GM08714 (cell line): ENCODE data around the gene TCTN2.

Experiments
- H3K4me3 ChIP-seq: fragments of 200-500 bp; sonication (Bioruptor generic); 2 replicates; pipeline ENCODE4 v1.5.1; 2014; ENCODE audit warnings: mild to moderate bottlenecking, low read length, inconsistent platforms
- ZNF274 ChIP-seq: IDR thresholded peaks from 2 replicates; pipeline ENCODE4 v1.6.1; 2012; ENCODE audit warnings: mild to moderate bottlenecking, low read depth, low read length

The TCTN2 gene

DNA sequence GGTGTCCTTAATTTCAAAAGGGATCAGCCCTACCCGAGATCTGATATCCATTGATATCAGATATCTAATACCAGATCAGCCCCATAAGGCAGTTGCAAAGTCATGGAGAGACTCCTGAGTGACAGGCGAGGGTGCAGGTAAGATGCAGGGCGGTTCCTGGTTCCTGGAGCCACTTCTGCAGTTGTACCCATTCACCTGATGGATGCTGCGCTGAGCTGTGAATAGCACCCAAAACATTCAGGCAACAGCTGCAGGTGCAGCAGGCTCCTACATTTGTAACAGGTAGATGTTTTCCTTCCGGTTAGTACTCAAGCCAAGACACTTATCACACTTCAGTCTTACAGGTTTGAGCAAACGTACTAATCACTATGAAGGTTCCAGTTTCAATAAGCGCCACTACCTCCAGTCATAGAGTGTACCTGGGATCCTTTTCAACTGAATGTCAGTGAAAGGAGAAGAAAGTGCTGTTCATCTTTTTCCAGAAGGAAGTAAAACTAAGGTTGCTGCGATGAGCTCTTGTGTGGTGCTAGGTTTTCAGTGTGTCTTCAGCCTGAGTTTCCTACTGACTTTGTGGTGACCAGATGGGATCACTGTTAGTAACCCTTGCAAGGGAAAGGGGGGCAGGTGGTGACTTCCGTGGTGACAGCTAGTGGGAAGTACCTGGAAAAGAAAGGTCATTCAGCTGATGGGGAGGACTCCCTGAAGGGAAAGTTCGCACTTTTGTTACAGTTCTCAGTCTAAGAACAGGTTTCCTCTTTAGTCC, 43.1 kb downstream of the TCTN2 start:
- peak overlapping the region; percentile 92 for H3K4me3 ChIP-seq
- TF ChIP-seq ZNF274, result no peak

DNA sequence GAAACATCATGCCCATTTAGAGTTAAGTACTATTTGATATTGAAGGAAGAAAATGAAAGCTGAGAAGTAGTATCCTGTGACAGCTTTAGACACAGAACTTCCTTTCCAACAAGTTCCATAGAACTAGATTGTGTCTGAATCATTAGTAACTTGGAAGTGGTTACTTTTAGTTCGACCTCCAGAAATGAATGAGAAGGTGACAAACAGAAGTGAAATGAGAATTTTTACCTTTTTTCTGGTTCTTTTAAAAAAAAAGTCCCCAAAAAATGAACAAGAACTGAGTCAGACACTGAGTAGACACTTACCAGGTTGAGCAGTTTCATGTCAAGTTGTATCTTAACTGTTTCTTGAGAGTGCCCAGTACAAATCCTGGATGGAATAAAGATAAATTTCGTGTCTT, 44.3 kb downstream of the TCTN2 start:
- H3K4me3 ChIP-seq, result no peak overlapping the region
- no peak for TF ChIP-seq ZNF274

DNA sequence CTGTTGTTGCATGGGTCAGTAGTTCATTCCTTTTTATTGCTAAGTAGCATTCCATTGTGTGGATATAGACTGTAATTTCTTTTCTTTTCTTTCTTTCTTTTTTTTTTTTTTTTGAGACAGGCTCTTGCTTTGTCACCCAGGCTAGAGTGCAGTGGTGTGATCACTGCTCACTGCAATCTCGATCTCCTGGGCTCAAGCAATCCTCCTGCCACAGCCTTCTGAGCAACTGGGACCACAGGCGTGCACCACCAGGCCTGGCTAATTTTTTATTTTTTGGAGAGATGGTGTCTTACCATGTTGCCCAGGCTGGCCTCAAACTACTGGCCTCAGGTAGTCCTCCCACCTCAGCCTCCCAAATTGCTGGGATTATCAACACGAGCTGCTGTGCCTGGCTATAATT, 46.4 kb downstream of the TCTN2 start:
- no peak overlapping the region for H3K4me3 ChIP-seq
- no peak for TF ChIP-seq ZNF274

DNA sequence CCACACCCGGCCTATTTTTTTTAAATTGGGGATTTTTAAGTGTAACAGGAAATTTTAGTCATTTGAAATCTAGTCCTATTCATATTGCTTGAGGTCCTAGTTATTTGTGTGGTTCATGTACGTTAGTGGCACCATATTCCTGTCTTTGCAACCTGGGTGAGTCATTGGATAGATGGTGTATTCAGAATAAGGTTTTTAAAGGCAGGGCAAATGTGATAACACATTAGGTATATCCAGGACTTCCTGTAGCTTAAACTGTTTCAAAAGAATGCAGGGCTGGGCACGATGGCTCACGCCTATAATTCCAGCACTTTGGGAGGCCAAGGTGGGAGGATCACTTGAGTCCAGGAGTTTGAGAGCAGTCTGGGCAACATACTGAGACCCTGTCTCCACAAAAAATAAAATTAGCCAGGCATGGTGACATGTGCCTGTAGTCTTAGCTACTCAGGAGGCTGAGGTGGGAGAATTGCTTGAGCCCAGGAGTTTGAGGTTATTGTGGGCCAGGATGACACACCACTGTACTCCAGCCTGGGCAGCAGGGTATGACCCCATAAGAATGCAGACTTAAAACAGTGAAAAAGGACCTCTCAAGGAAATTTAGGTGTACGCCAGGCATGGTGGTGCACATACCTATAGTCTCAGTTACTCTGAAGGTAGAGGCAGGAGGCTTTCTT, 49.4 kb downstream of the TCTN2 start:
- H3K4me3 ChIP-seq, result no peak overlapping the region
- TF ChIP-seq ZNF274, result no peak

DNA sequence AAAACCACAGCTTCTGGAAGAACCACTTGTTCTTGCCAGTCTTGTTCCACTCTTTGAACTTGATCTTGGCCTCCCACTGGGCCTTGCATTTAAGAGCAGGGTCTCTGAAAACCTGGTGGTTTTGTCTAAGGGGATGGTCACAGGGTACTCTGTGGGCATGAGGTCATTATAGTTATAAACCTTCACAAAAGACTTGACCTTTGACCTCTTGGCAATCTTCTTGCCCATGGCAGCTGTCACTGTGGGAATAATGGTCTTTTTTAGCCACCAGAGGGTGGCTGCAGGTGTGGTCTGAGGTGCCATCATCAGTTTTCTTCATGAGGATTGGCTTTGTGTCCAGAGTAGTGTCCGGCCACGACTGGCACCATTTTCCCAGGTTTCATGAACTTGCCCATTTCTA, 50.3 kb downstream of the TCTN2 start:
- TF ChIP-seq ZNF274, result no peak
- H3K4me3 ChIP-seq, result no peak overlapping the region

DNA sequence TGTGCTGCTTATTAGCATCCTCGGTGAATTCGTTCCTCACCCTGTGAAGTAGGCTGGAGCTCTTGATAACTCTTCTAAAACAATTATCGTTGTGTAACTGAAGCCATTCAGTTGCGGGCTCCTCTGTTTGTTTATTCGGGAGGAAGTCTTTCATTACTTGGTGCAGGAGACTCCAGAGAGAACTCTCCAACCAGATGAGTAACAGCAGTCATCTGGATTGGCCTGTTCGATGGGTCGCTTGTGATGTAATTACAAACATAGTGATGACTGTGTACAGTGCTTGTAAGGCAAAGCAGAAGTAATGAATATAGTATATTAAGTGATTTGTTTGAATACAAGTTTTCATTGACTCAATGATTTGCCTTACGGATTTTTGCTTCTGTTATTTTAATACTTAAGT, 52.1 kb downstream of the TCTN2 start:
- no peak for TF ChIP-seq ZNF274
- no peak overlapping the region for H3K4me3 ChIP-seq

DNA sequence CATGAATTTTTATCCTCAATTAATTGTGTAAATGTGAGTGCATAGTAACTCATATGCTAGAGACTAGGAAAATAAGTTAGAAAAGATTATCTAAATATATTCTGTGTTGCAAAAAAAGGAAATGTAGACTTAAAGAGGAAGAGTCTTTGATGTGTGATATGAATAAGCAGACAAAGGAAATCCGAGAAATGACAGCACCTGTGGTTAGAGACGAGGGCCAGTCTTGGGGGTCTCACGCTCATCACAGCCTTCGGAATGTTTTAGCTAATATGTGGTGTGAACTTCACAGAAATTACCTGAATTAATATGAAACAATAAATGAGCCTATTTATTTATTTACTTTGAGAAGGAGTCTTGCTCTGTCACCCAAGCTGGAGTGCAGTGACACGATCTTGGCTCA, 52.9 kb downstream of the TCTN2 start:
- no peak for TF ChIP-seq ZNF274

DNA sequence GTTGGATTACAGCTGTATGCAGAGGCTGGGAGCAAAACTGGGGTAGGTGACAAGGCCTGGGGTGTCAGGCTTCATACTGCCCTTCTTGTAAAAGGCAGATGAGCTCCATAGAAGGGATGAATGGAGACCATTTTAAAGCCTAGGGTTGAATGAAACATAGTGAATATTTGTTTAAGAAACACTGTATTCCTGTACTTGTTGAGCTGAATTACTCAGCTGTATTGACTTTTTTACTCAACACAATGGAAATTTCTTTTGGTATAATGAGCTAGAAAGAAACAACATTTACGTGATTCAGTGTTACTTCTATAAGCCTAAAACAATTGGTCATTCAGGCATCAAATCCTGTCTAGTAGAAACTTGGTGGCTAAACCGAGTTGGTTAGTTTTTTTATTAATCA, 55.3 kb downstream of the TCTN2 start:
- H3K4me3 ChIP-seq, result no peak overlapping the region
- TF ChIP-seq ZNF274, result no peak

More for the DNA sequence above, 52.9 kb downstream of the TCTN2 start:
- H3K4me3 ChIP-seq, result no peak overlapping the region

DNA sequence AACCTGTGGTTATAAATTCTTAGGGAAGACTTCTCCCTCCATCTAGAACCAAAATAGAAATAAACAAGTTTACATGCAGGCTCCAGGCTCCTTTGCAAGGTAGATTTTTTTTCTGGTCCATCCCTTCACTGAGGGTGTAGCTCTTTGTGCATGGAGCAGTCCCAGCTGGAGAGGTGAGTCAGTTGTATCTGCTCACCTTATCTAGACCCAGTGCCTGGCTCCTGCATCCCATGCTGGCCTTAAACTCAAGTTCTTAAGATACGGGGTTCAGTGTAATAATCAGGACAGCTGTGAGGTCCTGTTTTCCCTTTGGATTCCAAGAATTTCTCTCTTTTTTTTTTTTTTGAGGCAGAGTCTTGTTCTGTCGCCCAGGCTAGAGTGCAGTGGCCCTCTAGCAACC, 56.0 kb downstream of the TCTN2 start:
- no peak for TF ChIP-seq ZNF274

DNA sequence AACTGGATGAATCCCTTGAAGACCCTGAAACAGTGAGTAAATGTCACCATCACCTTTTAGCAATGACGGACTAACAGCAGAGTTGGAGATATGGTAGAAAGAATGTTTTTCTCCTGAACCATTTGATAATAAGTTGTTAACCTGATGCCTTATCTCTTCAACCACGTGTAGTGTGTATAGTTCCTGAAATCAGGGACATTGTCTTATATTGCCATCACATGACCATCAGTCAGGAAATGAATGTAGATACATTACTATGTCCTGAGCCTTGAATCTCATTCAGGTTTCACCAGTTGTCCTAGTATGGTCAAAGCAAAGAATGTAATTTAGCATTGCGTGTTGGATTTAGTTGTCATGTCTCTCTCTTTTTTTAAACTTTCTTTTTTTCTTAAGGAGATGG, 57.0 kb downstream of the TCTN2 start:
- H3K4me3 ChIP-seq, result no peak overlapping the region
- TF ChIP-seq ZNF274, result no peak

More for the DNA sequence above, 56.0 kb downstream of the TCTN2 start:
- no peak overlapping the region for H3K4me3 ChIP-seq

DNA sequence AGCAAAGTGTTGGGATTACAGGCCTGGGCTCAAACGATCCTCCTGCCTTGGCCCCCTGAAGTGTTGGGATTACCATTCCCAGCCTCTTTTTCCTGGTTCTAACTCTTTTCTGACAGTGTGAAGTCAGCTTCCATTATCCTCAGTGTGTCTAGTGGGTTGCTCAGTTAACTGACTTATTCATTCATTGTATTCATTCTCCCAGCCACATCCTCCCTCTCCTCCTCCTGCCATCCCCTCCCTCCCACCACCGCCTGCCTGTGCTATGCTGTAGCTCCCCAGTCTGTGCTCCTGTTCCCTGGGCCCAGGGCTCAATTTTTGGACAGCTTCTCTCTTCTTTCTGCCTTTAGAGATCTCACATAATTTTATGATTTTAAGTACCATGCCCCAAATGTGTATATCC, 60.7 kb downstream of the TCTN2 start:
- TF ChIP-seq ZNF274, result no peak
- H3K4me3 ChIP-seq, result no peak overlapping the region

DNA sequence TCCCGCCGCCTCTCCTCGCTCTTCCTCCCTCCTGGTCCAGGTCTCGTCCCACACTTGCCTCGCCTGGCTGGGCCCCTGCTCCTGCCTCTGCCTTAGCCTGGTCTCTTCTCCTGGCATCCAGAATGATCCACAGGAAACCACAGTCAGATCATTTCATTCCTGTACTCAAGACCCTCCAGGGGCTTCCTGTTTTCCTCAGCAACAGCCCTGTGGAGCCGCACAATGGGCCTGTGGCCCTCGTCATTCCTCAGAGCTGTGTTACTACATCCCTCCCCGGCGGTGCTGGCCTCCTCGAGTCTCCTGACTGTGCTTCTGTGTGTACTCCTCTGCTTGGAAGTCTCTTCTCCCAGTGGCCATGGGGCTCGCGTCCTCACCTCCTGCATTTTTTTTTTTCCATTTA, 61.3 kb downstream of the TCTN2 start:
- TF ChIP-seq ZNF274, result no peak

DNA sequence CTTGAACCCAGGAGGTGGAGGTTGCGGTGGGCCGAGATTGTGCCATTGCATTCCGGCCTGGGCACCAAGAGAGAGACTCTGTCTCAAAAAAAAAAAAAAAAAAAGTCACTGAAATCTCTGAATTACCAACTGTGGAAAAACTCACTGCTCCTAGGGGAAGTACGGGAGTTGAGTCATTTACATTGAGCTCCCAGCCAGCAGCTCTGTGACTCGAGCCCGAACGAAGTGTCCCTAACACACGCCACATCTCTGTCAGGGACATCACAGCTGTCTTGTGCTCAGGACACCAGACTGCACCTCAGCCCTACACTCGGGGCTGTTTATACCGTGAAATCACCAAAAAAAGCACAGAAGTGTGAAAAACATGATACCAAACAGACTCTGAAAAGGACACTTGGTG, 62.3 kb downstream of the TCTN2 start:
- TF ChIP-seq ZNF274, result no peak
- H3K4me3 ChIP-seq, result no peak overlapping the region

More for the DNA sequence above, 61.3 kb downstream of the TCTN2 start:
- H3K4me3 ChIP-seq, result no peak overlapping the region

DNA sequence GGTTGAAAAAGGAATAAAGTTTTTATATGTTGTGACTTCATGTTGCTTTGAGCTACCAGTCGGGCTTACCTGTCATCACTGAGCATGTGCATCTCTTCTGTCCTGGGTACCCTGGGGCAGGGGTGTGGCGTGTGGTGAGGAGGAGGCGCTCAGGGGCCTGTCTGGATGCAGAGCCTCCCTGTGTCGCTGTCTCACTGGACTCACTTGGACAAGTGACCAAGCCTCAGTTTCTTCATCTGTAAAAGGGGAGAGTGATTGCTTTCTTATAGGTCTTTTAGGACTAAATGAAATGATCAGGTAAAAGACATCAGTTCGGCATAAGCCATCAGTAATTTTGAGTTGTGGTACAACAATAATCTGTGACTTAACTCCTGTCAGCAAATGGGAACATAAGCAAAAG, 63.4 kb downstream of the TCTN2 start:
- no peak overlapping the region for H3K4me3 ChIP-seq
- no peak for TF ChIP-seq ZNF274

DNA sequence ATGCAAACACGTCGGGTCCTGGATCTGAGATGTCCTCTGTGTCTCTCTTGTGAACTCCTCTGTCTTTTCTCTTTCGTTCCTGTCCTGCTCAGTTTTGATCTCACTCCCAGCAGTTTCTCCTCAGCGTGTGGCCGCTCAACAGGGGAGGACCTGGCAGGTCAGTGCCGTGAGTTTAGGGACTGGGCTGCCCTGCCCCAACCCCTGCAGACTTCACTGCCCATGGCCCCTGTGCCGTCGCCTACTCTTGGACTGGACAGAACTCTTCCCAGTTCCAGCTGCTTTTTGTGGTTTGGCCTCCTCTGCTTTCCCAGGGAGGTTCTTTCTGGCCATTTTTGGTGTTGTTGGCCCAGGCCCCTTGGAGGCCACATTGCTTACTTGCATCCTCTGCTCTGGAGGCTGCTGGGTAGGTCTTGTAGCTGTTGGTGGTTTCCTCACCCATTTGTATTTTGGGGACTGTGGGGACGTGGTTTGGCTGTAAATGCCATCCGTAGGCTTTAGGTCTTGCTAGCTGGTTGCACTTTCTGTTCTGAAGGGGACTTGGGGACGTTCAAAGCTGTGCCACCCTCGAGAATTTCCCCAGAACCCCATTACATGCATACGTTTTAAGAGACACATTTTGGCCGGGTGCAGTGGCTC, 71.1 kb downstream of the TCTN2 start:
- TF ChIP-seq ZNF274, result no peak
- H3K4me3 ChIP-seq, result no peak overlapping the region; the same call in 1 of the 2 replicates
